NT2/D1 (cell line): ENCODE measurements around the gene GNMT.

Source experiments
- DNase-seq: peaks from one replicate; pipeline ENCODE4 v3.0.0-alpha.2; 2011; ENCODE audit warnings: low read depth, low spot score
- H3K27me3 ChIP-seq: 2 replicates; pipeline ENCODE4 v1.6.0; 2011; ENCODE audit warnings: mild to moderate bottlenecking; ENCODE audit not compliant: insufficient read length, insufficient read depth
- H3K36me3 ChIP-seq: 2 replicates; pipeline ENCODE4 v1.6.1; 2011; ENCODE audit warnings: mild to moderate bottlenecking, low read length, mixed read lengths; ENCODE audit not compliant: insufficient read depth, insufficient read length
- H3K4me1 ChIP-seq: 2 replicates; pipeline ENCODE4 v1.5.1; 2011; ENCODE audit not compliant: insufficient read depth, insufficient read length
- H3K4me3 ChIP-seq: 2 replicates; pipeline ENCODE4 v1.5.1; 2011; ENCODE audit warnings: low read depth; ENCODE audit not compliant: insufficient read length
- H3K9ac ChIP-seq: 2 replicates; pipeline ENCODE4 v1.6.0; 2011; ENCODE audit warnings: low read depth; ENCODE audit not compliant: insufficient read length
- H3K9me3 ChIP-seq: 2 replicates; pipeline ENCODE4 v1.5.1; 2011; ENCODE audit warnings: mild to moderate bottlenecking, low read length; ENCODE audit not compliant: insufficient read depth
- SUZ12 ChIP-seq: IDR thresholded peaks from 2 replicates; pipeline ENCODE4 v1.6.1; 2011; ENCODE audit not compliant: insufficient read length, insufficient read depth; ENCODE audit errors: extremely low read depth
- YY1 ChIP-seq: IDR thresholded peaks from 2 replicates; pipeline ENCODE4 v1.6.1; 2011; ENCODE audit not compliant: insufficient read length, insufficient read depth
- ZNF274 ChIP-seq: IDR thresholded peaks from 2 replicates; pipeline ENCODE4 v1.6.1; 2011; ENCODE audit warnings: mild to moderate bottlenecking, low read depth, low read length

Gene GNMT

DNA sequence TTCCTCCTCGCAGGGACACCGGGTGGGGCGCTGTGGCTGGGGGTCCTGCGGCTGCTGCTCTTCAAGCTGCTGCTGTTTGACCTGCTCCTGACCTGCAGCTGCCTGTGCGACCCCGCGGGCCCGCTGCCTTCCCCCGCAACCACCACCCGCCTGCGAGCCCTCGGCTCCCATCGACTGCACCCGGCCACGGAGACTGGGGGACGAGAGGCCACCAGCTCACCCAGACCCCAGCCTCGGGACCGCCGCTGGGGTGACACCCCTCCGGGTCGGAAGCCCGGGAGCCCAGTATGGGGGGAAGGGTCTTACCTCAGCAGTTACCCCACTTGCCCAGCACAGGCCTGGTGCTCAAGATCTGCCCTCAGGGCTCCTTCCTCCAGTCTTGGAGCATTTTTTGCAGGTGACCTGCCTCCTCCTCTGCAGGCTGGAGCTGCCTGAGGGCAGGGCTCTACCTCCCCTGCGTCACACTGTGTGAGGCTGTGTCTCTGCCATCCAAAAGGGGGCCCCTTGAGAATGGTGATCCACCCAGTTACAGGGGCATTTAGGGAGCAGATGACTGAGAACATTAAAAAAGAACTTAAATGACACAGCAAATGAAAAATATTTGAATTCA, 35.2 kb upstream of the GNMT start:
- DNase-seq = no peak
- Histone ChIP-seq H3K4me3 (no peak overlapping the region), H3K9me3 (no peaks in the 10 kb centered on the region), H3K9ac (peak overlapping the region; percentile 21), H3K36me3 (no peaks in the 10 kb centered on the region), H3K4me1 (peaks cover 2% of the 10 kb centered on the region), H3K27me3 (no peaks in the 10 kb centered on the region)
- TF ChIP-seq ZNF274 (no peak), SUZ12 (no peak), YY1 (no peak)

DNA sequence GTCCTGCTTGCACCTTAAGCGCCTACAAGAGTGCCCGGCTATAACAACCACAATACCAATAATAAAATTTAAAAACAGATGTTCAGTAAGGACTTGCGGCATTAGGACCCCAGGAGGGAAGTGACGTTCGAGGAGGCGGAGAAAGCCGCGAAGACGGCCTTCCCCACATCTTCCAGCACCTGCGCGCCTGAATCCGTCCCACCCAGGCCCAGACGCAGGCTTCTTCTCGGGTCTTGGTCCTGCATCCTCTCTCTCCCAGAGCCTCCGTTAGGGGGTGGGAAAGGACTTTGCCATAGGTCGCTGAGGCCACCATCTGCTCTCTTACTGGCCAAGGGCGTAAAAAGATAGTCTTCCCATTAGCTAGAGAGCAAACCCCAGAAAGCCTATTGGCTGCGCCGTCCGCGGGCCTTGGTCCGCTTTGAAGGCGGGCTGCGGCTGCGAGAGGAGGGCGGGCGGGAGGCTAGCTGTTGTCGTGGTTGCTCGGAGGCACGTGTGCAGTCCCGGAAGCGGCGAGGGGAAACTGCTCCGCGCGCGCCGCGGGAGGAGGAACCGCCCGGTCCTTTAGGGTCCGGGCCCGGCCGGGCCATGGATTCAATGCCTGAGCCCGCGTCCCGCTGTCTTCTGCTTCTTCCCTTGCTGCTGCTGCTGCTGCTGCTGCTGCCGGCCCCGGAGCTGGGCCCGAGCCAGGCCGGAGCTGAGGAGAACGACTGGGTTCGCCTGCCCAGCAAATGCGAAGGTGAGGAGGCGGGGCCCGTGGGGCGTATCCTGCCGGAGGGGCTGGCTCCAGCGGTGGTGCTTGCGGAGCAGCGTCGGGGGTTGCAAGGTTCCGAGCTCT, 31.4 kb upstream of the GNMT start, which contains the start of gene CNPY3:
CNPY3 (plus strand) TSS at position 495 of the 835 bp plus-strand sequence; CDS start at position 586, 91 bp downstream.
- TF ChIP-seq ZNF274 (no peak), YY1 (peak; percentile 11), SUZ12 (no peak)
- H3K4me1 ChIP-seq = peaks cover 3% of the 10 kb centered on the region
- peak; percentile 93 for DNase-seq

DNA sequence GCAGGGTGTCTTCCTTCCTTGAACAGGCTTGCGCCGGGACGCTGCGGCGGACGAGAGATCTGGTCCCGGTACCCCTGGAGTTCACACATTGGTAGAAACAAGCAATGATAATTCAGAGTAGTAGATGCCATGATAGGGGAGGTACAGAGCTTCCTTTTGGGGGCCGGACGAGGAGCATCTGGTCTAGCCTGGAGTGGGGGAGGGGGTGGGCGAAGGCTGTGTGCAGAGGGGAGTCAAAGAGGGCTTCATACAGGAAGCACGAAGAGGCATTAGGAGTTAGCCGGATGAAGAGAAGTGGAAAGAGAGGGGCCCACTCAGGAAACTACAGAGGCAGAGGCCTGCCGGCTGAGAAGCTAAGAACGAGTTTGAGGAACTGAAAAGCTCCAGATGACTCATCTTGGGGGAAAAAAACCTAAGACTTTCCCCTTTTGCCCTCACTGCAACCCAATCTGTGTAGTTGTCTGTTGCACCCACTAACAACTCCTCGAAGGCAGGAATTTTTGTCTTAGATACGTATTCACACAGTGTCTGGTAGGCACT, 30.7 kb upstream of the GNMT start:
- Histone ChIP-seq H3K4me3 (peak overlapping the region; percentile 71), H3K36me3 (peaks cover 23% of the 10 kb centered on the region), H3K9me3 (no peaks in the 10 kb centered on the region), H3K4me1 (peaks cover 3% of the 10 kb centered on the region), H3K9ac (peak overlapping the region; percentile 88), H3K27me3 (no peaks in the 10 kb centered on the region)
- DNase-seq = peak; percentile 16
- TF ChIP-seq ZNF274 (no peak), SUZ12 (no peak), YY1 (no peak)

More for the DNA sequence above, 31.4 kb upstream of the GNMT start, which contains the start of gene CNPY3:
- Histone ChIP-seq H3K9me3 (no peaks in the 10 kb centered on the region), H3K27me3 (no peaks in the 10 kb centered on the region), H3K36me3 (peaks cover 16% of the 10 kb centered on the region), H3K9ac (peak within 1 kb of the TSS; percentile 88), H3K4me3 (peak within 1 kb of the TSS; percentile 71)

DNA sequence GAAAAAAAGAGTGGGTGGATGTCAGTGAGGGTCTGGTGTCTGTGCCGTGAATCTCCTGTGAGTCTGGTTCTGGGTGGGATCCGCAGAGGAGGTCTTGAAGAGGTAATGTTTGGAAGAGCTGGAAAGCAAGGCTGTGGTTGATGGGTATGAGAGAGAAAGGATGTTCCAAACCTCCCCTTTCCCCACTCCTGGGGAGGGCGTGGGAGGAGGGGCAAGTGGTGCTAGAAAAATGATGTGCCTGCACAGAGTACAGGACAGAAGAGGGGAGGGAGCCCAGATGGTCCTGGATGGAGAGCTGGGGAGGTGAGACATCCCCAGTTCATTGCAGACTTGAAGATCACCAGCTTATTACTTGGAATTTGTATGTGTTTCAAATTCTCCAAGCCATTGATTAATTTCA, 28.1 kb upstream of the GNMT start:
- no peak for DNase-seq

DNA sequence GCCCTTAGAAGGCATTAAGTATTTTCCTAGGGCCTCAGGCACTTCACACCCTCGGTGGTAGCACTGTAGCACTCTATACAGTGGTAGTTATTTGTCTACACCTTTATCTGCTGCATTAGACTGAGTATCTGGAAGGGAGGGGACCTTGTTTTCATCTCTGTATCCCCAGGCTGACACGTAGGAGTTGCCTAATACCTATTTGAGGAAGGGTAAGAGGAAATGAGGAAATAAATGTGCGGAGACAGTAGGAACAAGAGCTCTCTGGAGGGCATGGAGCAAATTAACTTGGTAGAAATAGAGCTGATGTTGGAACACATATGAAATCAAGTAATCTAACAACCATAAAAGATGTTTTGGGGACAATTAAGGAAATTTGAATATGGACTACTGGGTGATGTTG, 27.3 kb upstream of the GNMT start:
- no peak overlapping the region for H3K4me3 ChIP-seq
- H3K27me3 ChIP-seq = no peaks in the 10 kb centered on the region
- no peaks in the 10 kb centered on the region for H3K9me3 ChIP-seq
- TF ChIP-seq ZNF274 = no peak
- no peak for TF ChIP-seq YY1
- no peak for TF ChIP-seq SUZ12
- peaks cover 3% of the 10 kb centered on the region for H3K4me1 ChIP-seq
- no peak overlapping the region for H3K9ac ChIP-seq
- no peak for DNase-seq
- peaks cover 53% of the 10 kb centered on the region for H3K36me3 ChIP-seq

More for the DNA sequence above, 28.1 kb upstream of the GNMT start:
- TF ChIP-seq SUZ12 (no peak), YY1 (no peak), ZNF274 (no peak)
- Histone ChIP-seq H3K4me3 (no peak overlapping the region), H3K27me3 (no peaks in the 10 kb centered on the region), H3K9ac (no peak overlapping the region), H3K4me1 (peaks cover 3% of the 10 kb centered on the region), H3K9me3 (no peaks in the 10 kb centered on the region), H3K36me3 (peaks cover 45% of the 10 kb centered on the region)

DNA sequence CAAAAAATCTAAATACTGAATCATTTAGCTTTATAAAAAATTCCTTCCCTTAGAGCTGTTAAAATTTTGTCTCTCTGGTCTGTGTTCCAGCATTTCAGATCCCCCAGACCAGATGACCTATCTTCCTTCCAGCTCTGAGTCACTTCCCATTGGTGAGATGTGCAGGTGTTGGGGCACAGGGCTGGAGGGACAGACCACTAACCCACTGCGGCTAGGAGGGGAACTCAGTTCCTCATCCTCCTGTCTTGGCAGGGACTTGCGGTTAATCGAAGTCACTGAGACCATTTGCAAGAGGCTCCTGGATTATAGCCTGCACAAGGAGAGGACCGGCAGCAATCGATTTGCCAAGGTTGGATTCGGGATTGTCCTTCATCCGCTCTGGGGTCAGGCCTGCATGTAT, 25.2 kb upstream of the GNMT start:
- H3K27me3 ChIP-seq = no peaks in the 10 kb centered on the region
- H3K4me3 ChIP-seq = no peak overlapping the region
- no peak for DNase-seq
- TF ChIP-seq SUZ12 (no peak), YY1 (no peak), ZNF274 (no peak)
- no peaks in the 10 kb centered on the region for H3K9me3 ChIP-seq
- peaks cover 72% of the 10 kb centered on the region for H3K36me3 ChIP-seq
- peaks cover 3% of the 10 kb centered on the region for H3K4me1 ChIP-seq
- no peak overlapping the region for H3K9ac ChIP-seq

DNA sequence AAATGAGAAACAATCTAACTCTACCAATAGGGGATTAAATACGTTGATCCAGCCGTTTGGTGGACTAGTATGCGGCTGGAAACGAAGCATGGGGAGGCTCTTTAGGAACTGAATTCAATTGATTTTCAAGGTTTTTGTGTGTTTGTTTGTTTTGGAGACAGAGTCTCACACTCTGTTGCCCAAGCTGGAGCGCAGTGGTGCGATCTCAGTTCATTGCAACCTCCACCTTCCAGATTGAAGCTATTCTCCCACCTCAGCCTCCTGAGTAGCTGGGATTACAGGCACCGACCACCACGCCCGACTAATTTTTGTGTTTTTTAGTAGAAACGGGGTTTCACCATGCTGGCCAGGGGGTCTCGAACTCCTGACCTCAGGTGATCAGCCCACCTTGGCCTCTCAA, 24.2 kb upstream of the GNMT start:
- TF ChIP-seq YY1 (no peak), SUZ12 (no peak), ZNF274 (no peak)
- no peak for DNase-seq
- Histone ChIP-seq H3K9me3 (no peaks in the 10 kb centered on the region), H3K9ac (no peak overlapping the region), H3K27me3 (no peaks in the 10 kb centered on the region), H3K4me1 (peaks cover 3% of the 10 kb centered on the region), H3K36me3 (peaks cover 77% of the 10 kb centered on the region), H3K4me3 (no peak overlapping the region)
